ENCODE data around the gene CHD5. TPM values are rescaled to one million over a fixed set of nuclear protein-coding genes. Genes with fewer than 3 reads are reported as not detected.

Gene CHD5
- total RNA-seq, 1 experiment from 2014 or later = 6.1 TPM

GRCh38 chr1:6197746-6198427 is 17.8 kb upstream of the CHD5 start:
- Histone ChIP-seq H3K4me1 (ENCODE audit: control insufficient read depth in 1 of 2, insufficient read depth in 2 of 2, low read length in 2 of 2) (peaks cover 17 to 33% of the 10 kb centered on the region in 2 experiments; a peak in 3 of 4 replicates), H3K9me2 (ENCODE audit: insufficient read depth) (no peaks in the 10 kb centered on the region), H4K20me1 (ENCODE audit: insufficient read depth) (peaks cover 7% of the 10 kb centered on the region; the same call in 1 of the 2 replicates), H3K27ac (ENCODE audit: low read depth, low read length) (peak overlapping the region; percentile 94; the same call in 1 of the 2 replicates), H3K4me2 (ENCODE audit: low read length) (peak overlapping the region; percentile 93), H2AFZ (ENCODE audit: low read depth, low read length, poor library complexity, severe bottlenecking) (no peak overlapping the region), H3K9ac (ENCODE audit: low read length) (peak overlapping the region; percentile 98), H3K4me3 (replicated peaks in 1 of 2; ENCODE audit: low read depth in 1 of 2, low read length in 2 of 2) (peak overlapping the region; percentile 82 to 96), H3K79me2 (ENCODE audit: insufficient read depth, low read length) (peaks cover 66% of the 10 kb centered on the region), H3K9me3 (ENCODE audit: control insufficient read depth in 1 of 2, insufficient read depth in 1 of 2, low read depth in 1 of 2, low read length in 2 of 2) (no peaks in the 10 kb centered on the region), H3K27me3 (ENCODE audit: insufficient read depth, low read length) (no peaks in the 10 kb centered on the region), H3K36me3 (ENCODE audit: control insufficient read depth in 1 of 2, insufficient read depth in 2 of 2, low read length in 2 of 2) (peaks cover 25 to 49% of the 10 kb centered on the region in 2 experiments)
- ChIA-PET CTCF (no interaction called here), POLR2A (no interaction called here), RAD21 (ENCODE audit: low non-redundant PET in 1 of 2, low total read pairs in 2 of 2, uncharacterized antibody in 2 of 2, unreplicated experiment in 2 of 2) (no interaction called here)
- intact Hi-C loops (cut with micrococcal nuclease) = no loop called here
- no peak for DNase-seq (ENCODE audit: low read depth, low spot score)
- BruUV-seq (replicated peaks) = no TSS peak
- ATAC-seq = no peak
- TF ChIP-seq TCF7L2 (IDR thresholded peaks at IDR 0.05; ENCODE audit: borderline replicate concordance, extremely low read depth, insufficient read depth, insufficient read length) = no peak
- TF ChIP-seq ELF1 (IDR thresholded peaks at IDR 0.05; ENCODE audit: borderline replicate concordance, low read depth) = no peak
- no peak for TF ChIP-seq FOSL1 (IDR thresholded peaks at IDR 0.05; ENCODE audit: low read depth)
- no peak for TF ChIP-seq EZH2phosphoT487 (IDR thresholded peaks at IDR 0.05; ENCODE audit: borderline replicate concordance)
- no peak for TF ChIP-seq SIN3A (IDR thresholded peaks at IDR 0.05; ENCODE audit: low read depth)
- TF ChIP-seq CBX3 (IDR thresholded peaks at IDR 0.05; ENCODE audit: low read depth) = no peak
- TF ChIP-seq, protein P1, sequence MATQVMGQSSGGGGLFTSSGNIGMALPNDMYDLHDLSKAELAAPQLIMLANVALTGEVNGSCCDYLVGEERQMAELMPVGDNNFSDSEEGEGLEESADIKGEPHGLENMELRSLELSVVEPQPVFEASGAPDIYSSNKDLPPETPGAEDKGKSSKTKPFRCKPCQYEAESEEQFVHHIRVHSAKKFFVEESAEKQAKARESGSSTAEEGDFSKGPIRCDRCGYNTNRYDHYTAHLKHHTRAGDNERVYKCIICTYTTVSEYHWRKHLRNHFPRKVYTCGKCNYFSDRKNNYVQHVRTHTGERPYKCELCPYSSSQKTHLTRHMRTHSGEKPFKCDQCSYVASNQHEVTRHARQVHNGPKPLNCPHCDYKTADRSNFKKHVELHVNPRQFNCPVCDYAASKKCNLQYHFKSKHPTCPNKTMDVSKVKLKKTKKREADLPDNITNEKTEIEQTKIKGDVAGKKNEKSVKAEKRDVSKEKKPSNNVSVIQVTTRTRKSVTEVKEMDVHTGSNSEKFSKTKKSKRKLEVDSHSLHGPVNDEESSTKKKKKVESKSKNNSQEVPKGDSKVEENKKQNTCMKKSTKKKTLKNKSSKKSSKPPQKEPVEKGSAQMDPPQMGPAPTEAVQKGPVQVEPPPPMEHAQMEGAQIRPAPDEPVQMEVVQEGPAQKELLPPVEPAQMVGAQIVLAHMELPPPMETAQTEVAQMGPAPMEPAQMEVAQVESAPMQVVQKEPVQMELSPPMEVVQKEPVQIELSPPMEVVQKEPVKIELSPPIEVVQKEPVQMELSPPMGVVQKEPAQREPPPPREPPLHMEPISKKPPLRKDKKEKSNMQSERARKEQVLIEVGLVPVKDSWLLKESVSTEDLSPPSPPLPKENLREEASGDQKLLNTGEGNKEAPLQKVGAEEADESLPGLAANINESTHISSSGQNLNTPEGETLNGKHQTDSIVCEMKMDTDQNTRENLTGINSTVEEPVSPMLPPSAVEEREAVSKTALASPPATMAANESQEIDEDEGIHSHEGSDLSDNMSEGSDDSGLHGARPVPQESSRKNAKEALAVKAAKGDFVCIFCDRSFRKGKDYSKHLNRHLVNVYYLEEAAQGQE (IDR thresholded peaks at IDR 0.05; ENCODE audit: low read depth) = no peak
- TF ChIP-seq ZBTB33 (IDR thresholded peaks at IDR 0.05; ENCODE audit: extremely low read depth, insufficient replicate concordance, low read length) = no peak
- TF ChIP-seq EGR1 (IDR thresholded peaks at IDR 0.05; ENCODE audit: low read depth) = no peak
